ENCODE results near the gene GALNT9.

DNA sequence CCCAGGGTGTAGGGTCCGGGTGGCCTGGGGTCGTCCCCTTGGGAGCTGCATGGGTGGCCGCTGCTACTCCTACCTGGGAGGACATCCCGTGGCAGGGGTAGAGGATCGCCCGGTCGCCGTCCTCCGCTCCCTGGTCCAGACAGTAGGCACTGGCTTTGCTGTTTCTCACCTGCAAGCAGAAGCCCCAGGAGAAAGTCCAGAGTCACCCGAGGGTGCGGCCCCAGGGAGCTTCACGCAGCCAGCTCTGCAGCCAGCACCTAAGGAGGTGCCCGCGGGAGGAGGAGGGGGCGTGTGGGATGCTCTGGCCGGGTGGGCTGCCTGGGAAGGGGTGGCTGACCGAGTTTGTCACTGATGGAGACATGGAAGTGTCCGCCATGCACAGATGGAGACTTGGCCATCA is 130.3 kb downstream of the GALNT9 start:
- TF ChIP-seq, protein P1, sequence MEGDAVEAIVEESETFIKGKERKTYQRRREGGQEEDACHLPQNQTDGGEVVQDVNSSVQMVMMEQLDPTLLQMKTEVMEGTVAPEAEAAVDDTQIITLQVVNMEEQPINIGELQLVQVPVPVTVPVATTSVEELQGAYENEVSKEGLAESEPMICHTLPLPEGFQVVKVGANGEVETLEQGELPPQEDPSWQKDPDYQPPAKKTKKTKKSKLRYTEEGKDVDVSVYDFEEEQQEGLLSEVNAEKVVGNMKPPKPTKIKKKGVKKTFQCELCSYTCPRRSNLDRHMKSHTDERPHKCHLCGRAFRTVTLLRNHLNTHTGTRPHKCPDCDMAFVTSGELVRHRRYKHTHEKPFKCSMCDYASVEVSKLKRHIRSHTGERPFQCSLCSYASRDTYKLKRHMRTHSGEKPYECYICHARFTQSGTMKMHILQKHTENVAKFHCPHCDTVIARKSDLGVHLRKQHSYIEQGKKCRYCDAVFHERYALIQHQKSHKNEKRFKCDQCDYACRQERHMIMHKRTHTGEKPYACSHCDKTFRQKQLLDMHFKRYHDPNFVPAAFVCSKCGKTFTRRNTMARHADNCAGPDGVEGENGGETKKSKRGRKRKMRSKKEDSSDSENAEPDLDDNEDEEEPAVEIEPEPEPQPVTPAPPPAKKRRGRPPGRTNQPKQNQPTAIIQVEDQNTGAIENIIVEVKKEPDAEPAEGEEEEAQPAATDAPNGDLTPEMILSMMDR (IDR thresholded peaks at IDR 0.05), result no peak
- no peak for TF ChIP-seq EZH2 (IDR thresholded peaks at IDR 0.05)
- TF ChIP-seq EZH2phosphoT487 (IDR thresholded peaks at IDR 0.05), result no peak
